ENCODE results near the gene GNAI2. TPM values are rescaled to one million over a fixed set of nuclear protein-coding genes. Genes with fewer than 3 reads are reported as not detected.

The GNAI2 gene
- total and polyA plus RNA-seq, 4 donors: 174 to 356 (median 259) TPM

GRCh38 chr3:50193746-50194127 lies 42.3 kb upstream of the GNAI2 start:
- H3K4me1 ChIP-seq (ENCODE audit: control insufficient read depth in 1 of 2, insufficient read depth in 2 of 2, low read length in 2 of 2): no peaks in the 10 kb centered on the region
- H3K4me3 ChIP-seq (ENCODE audit: low read length in 2 of 2): no peak overlapping the region
- no peak overlapping the region for H3K27ac ChIP-seq (ENCODE audit: low read depth in 1 of 2, low read length in 2 of 2)
- intact Hi-C loops (cut with DNase I): loop anchor here (1.0 to 2.0 kb wide), 3 partner anchors 31 to 79 kb away; no protein-coding TSS in a partner anchor
- ATAC-seq (ENCODE audit: low FRiP score): no peak
- WGBS, 2 donors: 25 to 29% methylated on average over 32 to 34 of the region's 34 CpGs
- DNase-seq: no peak
- no peaks in the 10 kb centered on the region for H3K9me3 ChIP-seq (ENCODE audit: control insufficient read depth, low read length)
- no peaks in the 10 kb centered on the region for H3K27me3 ChIP-seq (ENCODE audit: control insufficient read depth in 1 of 2, insufficient read depth in 2 of 2, low read length in 1 of 2)
- H3K36me3 ChIP-seq (ENCODE audit: control insufficient read depth in 1 of 2, insufficient read depth in 2 of 2, low read length in 1 of 2): no peaks in the 10 kb centered on the region

- intact Hi-C loops (cut with DNase I): loop anchor here (1.0 to 2.0 kb wide), 3 partner anchors 30 to 78 kb away; no protein-coding TSS in a partner anchor
- H3K4me3 ChIP-seq (ENCODE audit: low read length in 2 of 2): no peak overlapping the region
- DNase-seq: peak; percentile 67 to 92
- WGBS, 2 donors: 9 to 10% methylated on average over 60 to 70 of the region's 70 CpGs
- peak; percentile 71 for ATAC-seq (ENCODE audit: low FRiP score)
- H3K9me3 ChIP-seq (ENCODE audit: control insufficient read depth, low read length): no peaks in the 10 kb centered on the region
- no peaks in the 10 kb centered on the region for H3K36me3 ChIP-seq (ENCODE audit: control insufficient read depth in 1 of 2, insufficient read depth in 2 of 2, low read length in 1 of 2)
- H3K27ac ChIP-seq (ENCODE audit: low read depth in 1 of 2, low read length in 2 of 2): no peak overlapping the region
- H3K4me1 ChIP-seq (ENCODE audit: control insufficient read depth in 1 of 2, insufficient read depth in 2 of 2, low read length in 2 of 2): no peaks in the 10 kb centered on the region
- H3K27me3 ChIP-seq (ENCODE audit: control insufficient read depth in 1 of 2, insufficient read depth in 2 of 2, low read length in 1 of 2): no peaks in the 10 kb centered on the region
Measured at GRCh38 chr3:50194128-50194902, 41.7 kb upstream of the GNAI2 start.

- Histone ChIP-seq H3K27ac (ENCODE audit: low read depth in 1 of 2, low read length in 2 of 2) (no peak overlapping the region), H3K4me1 (ENCODE audit: control insufficient read depth in 1 of 2, insufficient read depth in 2 of 2, low read length in 2 of 2) (no peaks in the 10 kb centered on the region), H3K27me3 (ENCODE audit: control insufficient read depth in 1 of 2, insufficient read depth in 2 of 2, low read length in 1 of 2) (no peaks in the 10 kb centered on the region), H3K9me3 (ENCODE audit: control insufficient read depth, low read length) (no peaks in the 10 kb centered on the region), H3K4me3 (ENCODE audit: low read length in 2 of 2) (no peak overlapping the region), H3K36me3 (ENCODE audit: control insufficient read depth in 1 of 2, insufficient read depth in 2 of 2, low read length in 1 of 2) (no peaks in the 10 kb centered on the region)
- peak; percentile 27 for ATAC-seq (ENCODE audit: low FRiP score)
- 60 to 62% methylated on average over 14 of the region's 14 CpGs for WGBS, 2 donors
- no peak for DNase-seq
- intact Hi-C loops (cut with DNase I): loop anchor here (1.0 to 2.0 kb wide), 3 partner anchors 30 to 78 kb away; no protein-coding TSS in a partner anchor
Measured at GRCh38 chr3:50194903-50195500, 41.0 kb upstream of the GNAI2 start.

GRCh38 chr3:50195501-50196252 lies 40.3 kb upstream of the GNAI2 start:
- no peak overlapping the region for H3K27ac ChIP-seq (ENCODE audit: low read depth in 1 of 2, low read length in 2 of 2)
- no peak for DNase-seq
- H3K9me3 ChIP-seq (ENCODE audit: control insufficient read depth, low read length): no peaks in the 10 kb centered on the region
- no peaks in the 10 kb centered on the region for H3K27me3 ChIP-seq (ENCODE audit: control insufficient read depth in 1 of 2, insufficient read depth in 2 of 2, low read length in 1 of 2)
- no peak overlapping the region for H3K4me3 ChIP-seq (ENCODE audit: low read length in 2 of 2)
- intact Hi-C loops (cut with DNase I): loop anchor here (2.0 kb wide), 2 partner anchors 29 to 77 kb away; no protein-coding TSS in a partner anchor
- WGBS, 2 donors: 37 to 64% methylated on average over 3 to 4 of the region's 4 CpGs
- no peak for ATAC-seq (ENCODE audit: low FRiP score)
- no peaks in the 10 kb centered on the region for H3K4me1 ChIP-seq (ENCODE audit: control insufficient read depth in 1 of 2, insufficient read depth in 2 of 2, low read length in 2 of 2)
- no peaks in the 10 kb centered on the region for H3K36me3 ChIP-seq (ENCODE audit: control insufficient read depth in 1 of 2, insufficient read depth in 2 of 2, low read length in 1 of 2)

- DNase-seq (no peak), ATAC-seq (ENCODE audit: low FRiP score) (no peak)
- Histone ChIP-seq H3K4me3 (ENCODE audit: low read length in 2 of 2) (no peak overlapping the region), H3K27me3 (ENCODE audit: control insufficient read depth in 1 of 2, insufficient read depth in 2 of 2, low read length in 1 of 2) (no peaks in the 10 kb centered on the region), H3K36me3 (ENCODE audit: control insufficient read depth in 1 of 2, insufficient read depth in 2 of 2, low read length in 1 of 2) (no peaks in the 10 kb centered on the region), H3K4me1 (ENCODE audit: control insufficient read depth in 1 of 2, insufficient read depth in 2 of 2, low read length in 2 of 2) (no peaks in the 10 kb centered on the region), H3K27ac (ENCODE audit: low read depth in 1 of 2, low read length in 2 of 2) (no peak overlapping the region), H3K9me3 (ENCODE audit: control insufficient read depth, low read length) (no peaks in the 10 kb centered on the region)
- intact Hi-C loops (cut with DNase I): no loop called here
- 69 to 72% methylated on average over 6 of the region's 6 CpGs for WGBS, 2 donors
Measured at GRCh38 chr3:50196253-50196801, 39.7 kb upstream of the GNAI2 start.

GRCh38 chr3:50201573-50202315 lies 34.3 kb upstream of the GNAI2 start:
- DNase-seq (no peak), ATAC-seq (ENCODE audit: low FRiP score) (no peak)
- Histone ChIP-seq H3K9me3 (ENCODE audit: control insufficient read depth, low read length) (no peaks in the 10 kb centered on the region), H3K27me3 (ENCODE audit: control insufficient read depth in 1 of 2, insufficient read depth in 2 of 2, low read length in 1 of 2) (no peaks in the 10 kb centered on the region), H3K4me3 (ENCODE audit: low read length in 2 of 2) (no peak overlapping the region), H3K36me3 (ENCODE audit: control insufficient read depth in 1 of 2, insufficient read depth in 2 of 2, low read length in 1 of 2) (no peaks in the 10 kb centered on the region), H3K4me1 (ENCODE audit: control insufficient read depth in 1 of 2, insufficient read depth in 2 of 2, low read length in 2 of 2) (no peaks in the 10 kb centered on the region), H3K27ac (ENCODE audit: low read depth in 1 of 2, low read length in 2 of 2) (no peak overlapping the region)
- WGBS, 2 donors: 90 to 94% methylated on average over 10 of the region's 10 CpGs
- intact Hi-C loops (cut with DNase I): no loop called here

GRCh38 chr3:50202353-50203112 lies 33.5 kb upstream of the GNAI2 start:
- no peaks in the 10 kb centered on the region for H3K27me3 ChIP-seq (ENCODE audit: control insufficient read depth in 1 of 2, insufficient read depth in 2 of 2, low read length in 1 of 2)
- no peak overlapping the region for H3K27ac ChIP-seq (ENCODE audit: low read depth in 1 of 2, low read length in 2 of 2)
- H3K36me3 ChIP-seq (ENCODE audit: control insufficient read depth in 1 of 2, insufficient read depth in 2 of 2, low read length in 1 of 2): no peaks in the 10 kb centered on the region
- H3K9me3 ChIP-seq (ENCODE audit: control insufficient read depth, low read length): no peaks in the 10 kb centered on the region
- DNase-seq (no peak), ATAC-seq (ENCODE audit: low FRiP score) (no peak)
- WGBS, 2 donors: 89 to 90% methylated on average over 16 of the region's 16 CpGs
- no peaks in the 10 kb centered on the region for H3K4me1 ChIP-seq (ENCODE audit: control insufficient read depth in 1 of 2, insufficient read depth in 2 of 2, low read length in 2 of 2)
- no peak overlapping the region for H3K4me3 ChIP-seq (ENCODE audit: low read length in 2 of 2)
- intact Hi-C loops (cut with DNase I): no loop called here
